Activated effector memory CD4-positive, alpha-beta T cell treated with Interleukin-2 at 50 U/mL for 16 hours (primary cell): ENCODE measurements around the gene RPH3AL.
"Not testable (repeated sequence)": the region's sequence is repeated elsewhere in the genome, so short reads cannot be mapped to it uniquely, and the experiment has no call there.

Source experiments
- DNase-seq: peaks from one replicate; pipeline ENCODE4 v3.0.0-alpha.2; 2020

The RPH3AL gene

DNA sequence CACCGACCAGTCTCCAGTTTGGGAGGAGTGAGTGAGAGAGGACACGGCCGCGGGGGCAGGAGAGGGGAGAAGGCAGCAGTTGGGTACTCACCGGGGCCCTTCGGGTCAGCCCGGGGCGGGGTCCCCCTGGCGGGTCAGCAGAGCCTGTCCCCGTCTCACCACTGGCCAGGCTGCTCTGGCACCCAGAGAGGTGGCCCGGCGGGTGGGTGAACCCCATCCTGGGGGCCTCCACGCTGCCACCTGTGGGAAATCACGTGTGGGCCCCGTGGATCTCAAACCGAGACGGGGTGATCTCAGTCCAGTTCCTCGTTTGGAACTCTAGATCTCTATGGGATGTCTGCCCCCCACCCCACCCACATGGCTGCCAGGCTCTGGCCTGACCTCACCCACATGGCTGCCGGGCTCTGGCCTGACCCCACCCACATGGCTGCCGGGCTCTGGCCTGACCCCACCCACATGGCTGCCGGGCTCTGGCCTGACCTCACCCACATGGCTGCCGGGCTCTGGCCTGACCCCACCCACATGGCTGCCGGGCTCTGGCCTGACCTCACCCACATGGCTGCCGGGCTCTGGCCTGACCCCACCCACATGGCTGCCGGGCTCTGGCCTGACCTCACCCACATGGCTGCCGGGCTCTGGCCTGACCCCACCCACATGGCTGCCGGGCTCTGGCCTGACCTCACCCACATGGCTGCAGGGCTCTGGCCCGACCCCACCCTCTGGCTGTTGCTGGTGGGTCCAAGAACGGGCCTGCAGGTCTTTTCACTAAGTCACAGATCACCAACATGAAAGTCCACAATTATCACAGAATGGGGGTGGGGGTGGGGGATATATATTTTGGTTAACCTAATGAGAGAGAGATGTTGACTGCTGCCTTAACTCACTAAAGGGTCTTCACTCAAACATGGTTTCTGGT is 136.8 kb downstream of the RPH3AL start:
- DNase-seq = not testable (repeated sequence)

DNA sequence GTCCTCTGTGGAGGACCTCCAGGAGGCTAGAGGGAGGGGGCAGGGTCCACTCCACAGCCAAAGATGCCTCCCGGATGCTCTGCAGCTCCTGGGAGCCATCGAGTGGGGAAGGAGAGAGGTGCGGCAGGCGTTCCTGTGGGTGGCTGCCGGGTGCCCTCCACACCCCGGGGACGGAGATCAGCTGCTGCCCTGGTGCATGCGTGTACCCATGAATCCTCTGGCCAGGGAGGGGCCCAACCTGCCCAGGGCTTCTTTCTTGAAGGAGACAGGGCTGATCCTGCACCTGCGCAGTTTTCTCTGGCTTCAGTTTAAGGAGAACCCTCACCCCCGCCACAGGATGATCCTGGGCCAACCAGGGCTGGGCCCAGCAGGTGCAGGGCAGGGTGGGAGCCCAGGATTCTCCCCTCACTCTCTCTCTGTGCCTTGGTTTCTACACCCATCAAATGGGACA is 137.7 kb downstream of the RPH3AL start:
- no peak for DNase-seq

DNA sequence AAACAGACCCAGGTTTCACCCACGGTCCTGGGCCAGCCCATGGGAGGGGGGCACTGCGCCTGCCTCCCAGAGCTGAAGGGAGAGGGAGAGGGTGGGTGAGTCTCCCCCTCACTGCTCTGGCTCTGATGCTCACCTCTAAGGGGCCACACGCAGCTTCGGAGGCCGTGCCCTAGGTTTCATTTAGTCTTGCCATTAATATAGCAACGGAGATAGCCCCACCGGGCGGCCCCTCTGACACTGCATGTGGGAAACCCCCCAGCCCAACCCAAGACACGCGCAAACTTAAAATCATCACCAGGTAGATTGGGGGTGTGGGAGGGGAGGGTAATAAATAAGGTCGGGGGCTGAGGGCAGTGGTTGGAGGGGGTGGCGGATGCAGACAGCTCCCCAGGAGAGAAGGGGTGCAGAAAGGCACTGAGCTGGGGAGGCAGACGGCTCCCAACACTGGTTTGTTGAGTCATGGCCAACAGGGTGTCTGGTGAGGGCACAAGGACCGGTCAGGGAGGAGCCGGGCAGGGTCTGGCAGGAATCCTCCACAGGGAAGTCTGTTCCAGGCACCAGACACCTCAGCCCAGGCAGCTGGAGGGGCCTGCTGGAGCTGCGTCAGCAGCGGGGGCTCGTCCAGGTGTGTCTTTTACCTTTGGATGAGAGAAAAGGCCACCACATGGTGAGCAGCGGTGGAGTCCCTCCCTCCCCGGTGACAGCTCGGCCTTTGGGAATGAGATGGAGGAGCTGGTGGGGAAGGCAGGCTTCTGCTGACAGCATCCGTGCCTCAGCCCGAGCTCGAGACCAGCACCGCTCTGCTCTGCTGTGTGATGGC is 139.1 kb downstream of the RPH3AL start:
- no peak for DNase-seq

DNA sequence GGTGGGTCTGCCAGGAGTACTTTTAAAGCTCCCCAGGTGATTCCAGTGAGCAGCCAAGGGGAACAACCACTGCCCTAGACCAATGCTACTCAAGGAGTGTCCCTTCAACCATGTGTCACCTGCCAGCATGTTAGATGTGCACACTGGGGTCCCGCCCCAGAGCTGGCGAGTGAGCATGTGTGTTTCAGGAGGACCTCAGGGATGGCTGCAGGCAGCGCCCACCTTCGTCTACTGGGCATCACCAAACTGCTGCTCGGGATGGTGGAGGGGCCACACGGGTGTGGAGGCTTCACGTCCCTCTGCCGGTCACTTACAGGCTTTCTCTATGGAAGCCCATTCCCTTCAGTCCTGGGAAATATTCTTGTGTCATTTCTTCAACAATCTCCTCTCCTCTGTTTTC is 142.2 kb downstream of the RPH3AL start:
- DNase-seq = no peak

DNA sequence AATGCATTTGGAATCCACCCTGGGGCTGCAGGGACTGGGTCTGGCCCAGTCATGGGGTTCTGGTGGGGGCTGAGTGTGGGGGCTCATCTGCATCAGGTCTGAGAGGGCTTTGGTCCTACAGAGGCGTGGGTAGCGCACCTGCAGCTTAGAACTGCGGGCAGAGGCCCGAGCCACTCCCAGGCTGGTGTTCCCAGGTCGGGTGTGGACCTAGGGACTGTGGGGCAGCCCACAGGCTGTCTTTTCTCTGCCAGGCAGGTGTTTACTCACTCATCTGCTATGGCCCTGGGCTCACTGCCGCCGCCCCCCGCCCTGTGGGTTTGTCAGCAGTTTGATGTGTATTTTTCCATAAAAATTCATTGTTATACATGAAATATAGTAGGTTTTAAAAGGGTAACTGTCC is 144.2 kb downstream of the RPH3AL start:
- no peak for DNase-seq

DNA sequence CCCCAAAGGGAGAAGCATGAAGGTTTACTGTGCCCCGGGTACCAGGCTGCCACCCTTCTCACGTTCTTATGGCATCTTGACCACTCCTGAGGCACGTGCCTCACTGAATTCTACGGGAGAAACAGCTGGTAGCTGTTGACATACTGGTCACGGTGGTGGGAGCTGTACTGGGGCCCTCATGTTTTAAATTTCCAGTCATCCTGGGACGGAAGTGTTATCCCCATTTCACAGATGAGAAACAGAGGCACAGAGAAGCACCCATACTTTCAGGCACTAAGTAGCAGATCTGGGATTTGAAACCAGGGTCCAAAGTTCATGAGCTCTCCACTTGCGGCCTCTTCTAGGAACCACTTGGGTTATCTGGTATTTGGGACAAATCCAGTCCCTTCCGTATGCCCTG is 144.8 kb downstream of the RPH3AL start:
- no peak for DNase-seq

DNA sequence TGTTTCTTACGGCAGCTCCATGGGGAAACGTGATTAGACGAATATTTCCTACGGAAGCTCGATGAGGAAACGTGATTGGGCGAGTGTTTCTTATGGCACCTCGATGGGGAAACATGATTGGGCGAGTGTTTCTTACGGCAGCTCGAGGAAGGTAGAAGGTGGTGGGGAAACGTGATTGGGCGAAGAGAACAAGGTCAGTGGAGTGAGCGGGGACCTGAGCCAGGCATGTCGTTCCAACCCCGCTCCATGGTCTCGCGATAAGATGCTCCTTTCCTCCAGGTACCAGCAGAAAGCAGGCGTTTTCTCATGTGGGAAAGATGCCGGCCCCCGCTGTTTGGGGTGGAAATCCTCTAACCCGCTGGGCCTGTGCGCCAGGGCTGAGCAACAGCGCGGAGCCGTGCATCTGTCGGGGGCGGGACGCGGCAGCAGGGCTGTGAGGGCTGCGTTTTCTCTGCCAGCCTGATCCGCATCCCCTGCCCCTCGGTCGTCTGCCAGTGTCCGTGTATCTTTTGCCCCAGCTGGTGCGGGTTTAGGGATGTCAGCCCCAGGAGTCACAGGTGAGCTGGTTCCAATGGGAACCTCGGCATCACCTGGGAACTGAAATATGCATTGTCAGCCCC is 145.6 kb downstream of the RPH3AL start:
- no peak for DNase-seq

DNA sequence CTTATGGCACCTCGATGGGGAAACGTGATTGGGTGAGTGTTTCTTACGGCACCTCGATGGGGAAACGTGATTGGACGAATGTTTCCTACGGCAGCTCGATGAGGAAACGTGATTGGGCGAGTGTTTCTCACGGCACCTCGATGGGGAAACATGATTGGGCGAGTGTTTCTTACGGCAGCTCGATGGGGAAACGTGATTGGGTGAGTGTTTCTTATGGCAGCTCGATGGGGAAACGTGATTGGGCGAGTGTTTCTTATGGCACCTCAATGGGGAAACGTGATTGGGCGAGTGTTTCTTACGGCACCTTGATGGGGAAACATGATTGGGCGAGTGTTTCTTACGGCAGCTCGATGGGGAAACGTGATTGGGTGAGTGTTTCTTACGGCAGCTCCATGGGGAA is 146.1 kb downstream of the RPH3AL start:
- DNase-seq = not testable (repeated sequence)

DNA sequence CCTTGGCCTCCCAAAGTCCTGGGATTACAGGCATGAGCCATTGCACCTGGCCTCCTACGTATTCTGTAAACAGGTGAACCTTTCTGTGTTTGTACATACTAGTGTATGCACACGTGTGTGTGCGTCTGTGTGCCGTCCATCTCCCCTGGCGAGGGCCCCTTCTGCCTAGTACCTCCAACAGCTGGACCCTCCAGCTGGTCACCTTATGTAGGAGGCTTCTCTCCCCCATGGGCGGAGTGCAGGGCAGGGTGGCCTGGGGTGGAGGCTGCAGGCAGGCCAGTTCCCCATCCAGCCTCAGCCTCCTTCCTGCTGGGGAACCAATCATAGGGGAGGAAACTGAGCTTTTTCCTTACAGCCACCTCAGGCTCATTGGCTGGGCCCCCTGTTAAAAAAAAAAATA is 146.8 kb downstream of the RPH3AL start:
- no peak for DNase-seq

DNA sequence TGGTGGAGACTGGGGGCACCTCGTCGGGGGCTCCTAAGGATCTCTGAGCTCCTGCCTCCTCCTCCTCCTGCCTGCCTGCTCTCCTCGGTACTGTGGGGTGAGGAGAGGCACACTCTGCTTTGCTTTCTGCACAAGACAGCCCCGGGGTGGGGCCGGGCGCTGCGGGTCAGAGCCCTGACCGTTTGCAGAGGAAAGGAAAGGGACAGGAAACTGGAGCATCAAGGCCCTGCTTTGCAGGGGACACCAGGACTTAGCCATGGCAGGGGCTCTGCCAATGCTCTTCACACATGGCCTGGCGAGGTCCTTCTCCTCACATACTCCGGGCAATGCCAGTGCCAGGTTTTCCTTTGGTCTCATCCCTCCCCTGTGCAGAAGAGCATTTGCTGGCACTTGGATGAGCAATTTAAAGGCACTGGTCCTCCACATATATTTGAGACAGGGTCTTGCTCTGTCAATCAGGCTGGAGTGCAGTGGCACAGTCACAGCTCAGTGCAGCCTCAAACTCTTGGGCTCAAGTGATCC is 147.4 kb downstream of the RPH3AL start:
- DNase-seq = no peak

DNA sequence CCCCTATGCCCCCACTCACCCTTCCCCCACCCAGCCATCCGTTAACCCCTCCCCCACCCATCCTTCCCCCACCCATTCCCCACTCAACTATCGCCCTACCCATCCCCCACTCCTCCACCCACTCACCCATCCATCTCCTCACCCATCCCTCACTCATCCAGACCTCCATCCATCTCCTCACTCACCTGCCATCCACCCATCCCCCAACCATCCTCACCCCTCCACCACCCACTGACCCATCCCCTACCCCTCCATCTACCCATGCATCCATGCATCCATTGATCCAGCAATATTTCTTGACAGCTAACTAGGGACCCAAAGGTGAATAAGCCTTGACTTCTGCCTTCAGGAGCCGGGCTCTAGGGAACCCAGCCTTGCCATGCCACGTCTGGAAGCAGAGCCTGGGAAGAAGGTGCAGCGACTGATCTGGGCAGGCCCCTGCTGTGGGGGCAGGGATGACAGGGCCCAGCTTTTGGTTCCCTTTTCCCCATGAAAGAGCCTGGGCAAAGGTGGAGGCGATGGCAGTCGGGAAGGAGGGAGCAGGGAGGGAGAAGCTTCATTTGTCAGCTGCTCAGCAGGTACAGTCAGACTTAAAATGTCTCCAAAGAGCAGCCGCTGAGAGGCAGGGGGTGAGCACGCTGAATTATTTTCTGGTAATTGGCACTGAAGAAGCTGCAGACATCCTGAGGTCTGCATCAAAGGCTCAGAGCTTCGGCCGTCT is 148.0 kb downstream of the RPH3AL start:
- DNase-seq = no peak

DNA sequence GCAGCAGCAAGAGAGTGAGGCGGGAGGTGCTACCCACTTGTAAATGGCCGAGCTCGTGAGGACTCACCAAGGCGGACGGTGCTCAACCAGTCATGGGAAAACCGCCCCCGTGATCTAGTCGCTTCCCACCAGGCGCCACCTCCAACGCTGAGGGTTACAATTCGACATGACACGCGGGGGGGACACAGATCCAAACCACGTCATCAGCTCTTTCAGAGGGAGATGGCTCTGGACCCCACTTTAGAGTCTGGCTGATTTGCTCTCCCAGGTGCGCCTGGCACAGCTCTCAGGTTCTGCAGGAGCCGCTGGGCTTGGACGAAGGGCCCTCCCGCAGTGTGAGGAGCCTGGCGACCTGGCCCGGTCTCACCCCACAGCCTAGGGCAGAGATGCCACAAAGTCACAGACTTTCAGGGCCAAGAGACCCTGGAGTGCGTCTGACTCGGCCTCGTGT is 150.1 kb downstream of the RPH3AL start:
- DNase-seq = no peak

DNA sequence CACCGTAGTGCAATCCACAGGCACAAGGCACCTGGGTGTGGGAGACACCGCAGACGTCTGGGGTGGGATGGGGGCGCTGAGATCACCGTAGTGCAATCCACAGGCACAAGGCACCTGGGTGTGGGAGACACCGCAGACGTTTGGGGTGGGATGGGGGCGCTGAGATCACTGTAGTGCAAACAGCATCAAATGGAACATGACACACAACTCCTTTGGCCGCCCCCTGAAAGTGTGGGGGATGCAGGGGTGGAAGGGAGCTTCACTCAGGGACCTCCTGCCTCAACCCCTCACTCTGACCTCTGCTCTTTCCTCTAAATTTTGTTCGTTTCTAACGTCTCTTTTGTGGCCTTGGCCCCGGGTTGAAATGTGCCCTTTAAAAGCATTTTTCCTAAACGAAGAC is 150.9 kb downstream of the RPH3AL start:
- DNase-seq = not testable (repeated sequence)

DNA sequence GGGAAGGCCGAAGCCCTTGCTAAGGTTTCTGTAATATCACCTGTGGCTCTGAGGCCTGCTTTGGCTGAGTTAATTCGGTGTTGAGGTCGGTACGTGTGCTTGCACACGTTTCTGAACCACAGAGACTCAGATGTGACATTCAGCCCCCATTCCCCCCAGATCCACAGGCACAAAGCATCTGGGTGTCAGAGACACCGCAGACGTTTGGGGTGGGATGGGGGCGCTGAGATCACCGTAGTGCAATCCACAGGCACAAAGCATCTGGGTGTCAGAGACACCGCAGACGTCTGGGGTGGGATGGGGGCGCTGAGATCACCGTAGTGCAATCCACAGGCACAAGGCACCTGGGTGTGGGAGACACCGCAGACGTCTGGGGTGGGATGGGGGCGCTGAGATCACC is 151.3 kb downstream of the RPH3AL start:
- DNase-seq = not testable (repeated sequence)

DNA sequence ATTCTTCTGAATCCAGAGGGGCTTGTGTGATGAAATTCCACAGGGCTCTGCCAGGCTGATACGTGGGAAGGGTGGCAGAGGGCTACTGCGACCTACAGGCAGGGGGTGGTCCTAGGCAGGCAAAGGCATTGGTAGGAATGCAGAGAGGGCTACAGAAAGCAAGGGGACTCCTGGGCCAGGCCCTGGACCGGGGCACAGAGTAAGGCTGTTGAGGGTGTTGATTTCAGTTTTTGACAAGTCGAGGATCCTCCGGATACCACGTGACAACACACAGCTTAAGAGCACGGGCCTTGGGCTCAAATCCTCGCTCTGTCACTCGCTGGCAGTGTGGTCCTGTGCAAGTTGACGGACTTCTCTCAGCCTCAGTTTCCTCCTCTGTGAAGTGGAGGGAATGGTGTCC is 152.0 kb downstream of the RPH3AL start:
- DNase-seq = no peak

DNA sequence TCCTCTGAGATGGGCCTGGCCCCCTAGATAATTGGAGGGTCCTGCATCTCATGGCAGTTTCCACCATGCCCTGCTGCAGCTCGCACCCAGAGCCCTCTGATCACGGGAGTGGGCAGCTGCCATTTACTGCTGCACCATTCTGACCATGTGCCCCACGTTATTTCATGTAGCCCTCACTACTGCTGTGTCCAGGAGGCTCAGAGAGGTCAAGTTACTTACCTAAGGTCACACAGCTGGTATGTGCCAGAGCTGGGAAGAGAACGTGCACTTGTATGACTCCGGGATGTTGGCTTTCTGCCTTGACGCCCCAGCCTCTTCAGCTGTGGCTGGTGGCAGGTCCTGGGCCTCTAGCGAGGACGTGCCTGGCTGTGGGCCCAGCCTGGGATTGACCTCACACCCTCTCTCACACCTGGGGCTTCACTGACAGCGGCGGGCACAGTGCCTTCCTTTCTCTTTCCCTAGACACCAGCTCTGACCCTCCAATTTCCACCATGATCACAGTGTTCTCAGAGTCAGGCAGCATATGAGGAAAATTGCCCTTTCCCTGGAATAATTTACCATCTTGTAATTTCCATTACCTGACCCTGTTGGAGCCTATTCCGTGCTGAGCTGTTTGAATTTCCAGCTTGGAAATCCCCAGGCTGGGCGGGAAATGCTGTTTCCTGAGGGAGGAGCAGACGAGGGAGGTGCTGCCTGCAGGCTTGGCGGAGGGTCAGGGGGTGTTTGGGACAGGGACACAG is 152.6 kb downstream of the RPH3AL start:
- no peak for DNase-seq

DNA sequence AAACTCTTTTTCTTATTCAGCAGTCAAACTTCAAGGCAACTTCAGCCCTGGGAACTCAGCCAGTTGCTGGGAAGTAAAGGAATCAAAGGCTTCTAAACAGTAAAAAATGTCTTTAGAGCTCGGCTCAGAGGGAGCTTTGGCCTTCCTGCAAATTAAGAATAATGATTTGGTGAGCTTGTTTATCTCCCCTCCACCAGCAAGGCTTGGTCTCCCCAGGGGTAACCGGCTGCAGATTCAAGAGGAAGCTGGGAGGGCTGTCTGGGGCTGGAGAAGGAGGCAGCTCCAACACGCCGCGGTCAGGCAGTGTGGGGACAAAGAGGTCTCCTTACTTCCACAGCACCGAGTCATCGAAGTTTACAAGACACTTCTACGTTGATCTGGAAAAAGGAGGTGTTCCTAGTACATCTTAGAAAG is 153.4 kb downstream of the RPH3AL start:
- DNase-seq = no peak

DNA sequence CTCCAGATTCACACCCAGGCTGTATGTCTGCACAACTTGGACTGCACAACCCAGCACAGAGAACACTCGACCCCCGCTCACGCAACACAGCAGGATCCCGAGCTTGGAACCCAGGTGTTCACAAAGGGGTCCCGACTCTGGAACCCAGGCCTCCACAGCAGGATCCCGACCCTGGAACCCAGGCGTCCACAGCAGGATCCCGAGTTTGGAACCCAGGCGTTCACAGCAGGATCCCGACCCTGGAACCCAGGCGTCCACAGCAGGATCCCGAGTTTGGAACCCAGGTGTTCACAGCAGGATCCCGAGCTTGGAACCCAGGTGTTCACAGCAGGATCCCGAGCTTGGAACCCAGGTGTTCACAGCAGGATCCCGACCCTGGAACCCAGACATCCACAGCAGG is 154.4 kb downstream of the RPH3AL start:
- not testable (repeated sequence) for DNase-seq

DNA sequence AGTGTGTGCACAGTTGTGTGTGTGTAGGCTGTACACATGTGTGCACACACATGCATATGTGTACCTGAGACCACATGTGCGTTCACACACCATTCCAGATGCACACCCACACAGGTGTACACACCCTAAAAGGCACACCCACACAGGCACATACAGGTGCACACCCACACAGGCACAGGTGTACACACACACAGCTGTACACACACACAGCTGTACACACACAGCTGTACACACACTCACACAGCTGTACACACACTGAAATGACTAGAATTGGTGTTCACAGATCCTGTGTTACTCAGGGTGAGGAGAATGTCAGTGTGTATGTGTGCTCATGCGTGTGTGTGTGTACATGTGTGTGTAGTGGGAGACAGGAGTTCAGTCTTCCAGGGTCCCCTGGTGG is 155.3 kb downstream of the RPH3AL start:
- no peak for DNase-seq

DNA sequence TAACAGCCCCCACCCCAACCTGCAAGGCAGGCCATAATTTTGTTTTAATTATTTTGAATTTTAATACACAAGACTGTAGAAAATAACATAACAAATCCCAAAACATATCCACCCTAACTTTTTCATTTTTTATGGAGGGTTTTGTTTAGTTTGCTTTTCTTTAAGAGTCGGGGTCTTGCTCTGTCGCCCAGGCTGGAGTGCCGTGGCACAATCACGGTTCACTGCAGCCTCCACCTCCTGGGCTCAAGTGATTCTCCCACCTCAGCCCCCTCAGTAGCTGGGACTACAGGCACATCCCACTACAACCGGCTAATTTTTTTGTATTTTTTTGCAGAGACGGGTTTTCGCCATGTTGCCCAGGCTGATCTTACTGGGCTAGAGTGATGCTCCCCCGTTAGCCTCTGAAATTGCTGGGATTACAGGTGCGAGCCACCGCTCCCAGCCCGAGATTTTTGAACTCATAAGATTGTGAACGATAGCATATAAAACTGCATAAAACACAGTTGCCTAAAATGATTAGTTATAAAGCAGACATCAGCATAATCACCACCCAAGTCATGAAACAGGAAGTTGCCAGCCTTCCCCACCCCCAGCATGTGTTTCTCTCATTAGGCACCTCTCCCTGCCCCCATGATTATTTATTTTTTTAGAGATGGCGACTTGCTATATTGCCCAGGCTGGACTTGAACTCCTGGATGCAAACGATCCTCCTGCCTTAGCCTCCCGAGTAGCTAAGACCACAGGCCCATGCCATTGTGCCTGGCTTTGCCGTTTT is 157.6 kb downstream of the RPH3AL start:
- no peak for DNase-seq
